PC-9 (cell line): Measurements from ENCODE around the gene AKR1C1. TPM values are rescaled to one million over a fixed set of nuclear protein-coding genes. Genes with fewer than 3 reads are reported as not detected.
A peak's percentile ranks its signal among the peaks of the same experiment; 100 is the strongest.
"Not testable (repeated sequence)": the region's sequence is repeated elsewhere in the genome, so short reads cannot be mapped to it uniquely, and the experiment has no call there.

Source experiments
- BruUV-seq: library from RNA; stranded (reverse); fragments of 400-500 nt; replicated peaks from 2 replicates; lab custom pipeline; 2021; lab: Mats Ljungman, UMichigan
- CTCF ChIA-PET: fragments of 300-600 bp; sonication (Branson Sonifier 250); formaldehyde crosslinking; loops from one replicate; lab custom pipeline; 2022; ENCODE audit warnings: antibody characterized with exemption; lab: Charles Lee
- POLR2A ChIA-PET: fragments of 300-600 bp; sonication (Branson Sonifier 250); formaldehyde crosslinking; loops from one replicate; lab custom pipeline; 2022; ENCODE audit warnings: antibody characterized with exemption; ENCODE audit not compliant: unreplicated experiment; lab: Charles Lee
- DNase-seq, 2 experiments: peaks; one replicate each; pipeline versions ENCODE4 v3.0.0 to v3.0.0-alpha.2; 2015 to 2022; ENCODE audit warnings: mixed read lengths in 1 of 2
- H2AFZ ChIP-seq: fragments of 200-600 bp; sonication (generic); 2 replicates; pipeline ENCODE4 v1.8.1; 2017; ENCODE audit warnings: antibody characterized with exemption
- H3F3A ChIP-seq: fragments of 200-600 bp; sonication (generic); 2 replicates; pipeline ENCODE4 v1.8.1; 2017; ENCODE audit warnings: antibody characterized with exemption, mild to moderate bottlenecking, low read depth; ENCODE audit not compliant: insufficient read depth
- H3K27ac ChIP-seq: fragments of 200-600 bp; sonication (generic); 2 replicates; pipeline ENCODE4 v1.6.1; 2016; ENCODE audit warnings: mixed run types
- H3K27me3 ChIP-seq: fragments of 200-600 bp; sonication (generic); 2 replicates; pipeline ENCODE4 v1.6.1; 2016; ENCODE audit warnings: low read depth, mixed run types; ENCODE audit not compliant: insufficient read depth
- H3K36me3 ChIP-seq: fragments of 200-600 bp; sonication (generic); 2 replicates; pipeline ENCODE4 v1.6.1; 2016; ENCODE audit warnings: low read depth, mixed run types
- H3K4me1 ChIP-seq: fragments of 200-600 bp; sonication (generic); replicated peaks from 2 replicates; pipeline ENCODE4 v1.6.1; 2016; ENCODE audit warnings: mixed run types; ENCODE audit not compliant: insufficient read depth
- H3K4me2 ChIP-seq: fragments of 200-600 bp; sonication (generic); 2 replicates; pipeline ENCODE4 v1.6.1; 2017; ENCODE audit warnings: mixed run types
- H3K4me3 ChIP-seq: fragments of 200-600 bp; sonication (generic); 2 replicates; pipeline ENCODE4 v1.6.1; 2016; ENCODE audit warnings: mixed run types
- H3K79me2 ChIP-seq: fragments of 200-600 bp; sonication (generic); 2 replicates; pipeline ENCODE4 v1.6.1; 2017; ENCODE audit warnings: low read depth, mixed run types
- H3K9me2 ChIP-seq: fragments of 200-600 bp; sonication (generic); 2 replicates; pipeline ENCODE4 v1.8.1; 2017; ENCODE audit warnings: mild to moderate bottlenecking; ENCODE audit not compliant: insufficient read depth
- H3K9me3 ChIP-seq: fragments of 200-600 bp; sonication (generic); 2 replicates; pipeline ENCODE4 v1.8.1; 2016; ENCODE audit warnings: low read depth; ENCODE audit not compliant: insufficient read depth
- H4K20me1 ChIP-seq: fragments of 200-600 bp; sonication (generic); 2 replicates; pipeline ENCODE4 v1.8.1; 2017; ENCODE audit not compliant: insufficient read depth
- CTCF ChIP-seq: fragments of 200-600 bp; sonication (generic); conservative IDR thresholded peaks from 2 replicates; pipeline ENCODE4 v1.6.1; 2017; ENCODE audit warnings: mixed run types, antibody characterized with exemption, mild to moderate bottlenecking, moderate library complexity
- EZH2 ChIP-seq: fragments of 200-600 bp; sonication (generic); IDR thresholded peaks from 2 replicates; pipeline ENCODE4 v1.8.0; 2017; ENCODE audit warnings: antibody characterized with exemption, low read depth
- intact Hi-C: fragments of 100-400 bp; cut with micrococcal nuclease; formaldehyde crosslinking; loops from one replicate; pipeline ENCODE4 v1.10.0; 2022; ENCODE audit not compliant: unreplicated experiment
- total RNA-seq: library from RNA; stranded (reverse); gene quantifications from 2 replicates; pipeline ENCODE4 v1.2.3, GENCODE V29; 2021

Gene AKR1C1
- total RNA-seq, 1 experiment from 2014 or later = 1,313 TPM

DNA sequence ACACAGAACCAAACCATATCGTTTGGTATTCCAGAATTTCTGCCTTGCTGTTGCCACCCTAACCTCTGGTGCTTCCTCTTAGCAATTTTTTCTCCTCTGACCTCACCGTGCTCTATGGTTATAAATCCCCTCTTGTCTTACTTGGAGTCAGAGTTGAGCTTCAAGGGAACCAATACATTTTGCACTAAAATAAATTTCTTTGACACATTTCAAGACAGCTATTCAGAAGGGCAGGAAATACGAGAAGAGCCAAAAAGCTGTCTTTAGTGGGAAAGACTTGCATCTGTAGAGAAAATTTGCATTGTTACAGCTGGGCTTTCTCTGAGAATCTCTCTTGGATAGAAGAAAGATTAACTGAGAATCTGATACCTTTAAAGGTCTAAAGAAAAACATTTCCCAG lies 54.9 kb downstream of the AKR1C1 start:
- peak overlapping the region; percentile 100 for H3K27ac ChIP-seq
- ChIA-PET CTCF (no interaction called here), POLR2A (interaction anchor here (1.1 to 1.2 kb wide), 2 partner anchors 75 to 274 kb away, joined by 4 to 15 read pairs; no protein-coding TSS in a partner anchor)
- no peaks in the 10 kb centered on the region; the same call in 1 of the 2 replicates for H3K9me2 ChIP-seq
- no TSS peak for BruUV-seq
- H3K4me2 ChIP-seq = peak overlapping the region; percentile 78
- H3K79me2 ChIP-seq = peaks cover 45% of the 10 kb centered on the region
- intact Hi-C loops = loop anchor here (10.0 kb wide), 2 partner anchors 367 to 417 kb away; no protein-coding TSS in a partner anchor
- no peak for DNase-seq
- no peaks in the 10 kb centered on the region for H3K36me3 ChIP-seq
- no peak for TF ChIP-seq EZH2
- no peak for TF ChIP-seq CTCF
- peaks cover 55% of the 10 kb centered on the region for H3F3A ChIP-seq
- peak overlapping the region; percentile 49 for H3K4me3 ChIP-seq
- peaks cover 78% of the 10 kb centered on the region for H3K4me1 ChIP-seq
- peaks cover 3% of the 10 kb centered on the region; the same call in 1 of the 2 replicates for H3K9me3 ChIP-seq
- no peak overlapping the region for H2AFZ ChIP-seq
- no peaks in the 10 kb centered on the region for H3K27me3 ChIP-seq
- no peaks in the 10 kb centered on the region for H4K20me1 ChIP-seq

- H3K9me3 ChIP-seq, H3K27me3 ChIP-seq, H2AFZ ChIP-seq, H3K4me3 ChIP-seq, H3K9me2 ChIP-seq, CTCF ChIA-PET, H4K20me1 ChIP-seq, BruUV-seq, H3K36me3 ChIP-seq: not testable (repeated sequence)
- Histone ChIP-seq H3K4me1 (peaks cover 78% of the 10 kb centered on the region), H3K79me2 (peaks cover 39% of the 10 kb centered on the region), H3K27ac (peak overlapping the region; percentile 100), H3F3A (peaks cover 52% of the 10 kb centered on the region), H3K4me2 (peak overlapping the region; percentile 78)
- peak; percentile 72 to 81 for DNase-seq
- POLR2A ChIA-PET = interaction anchor here (0.7 to 1.2 kb wide), 4 partner anchors 75 to 274 kb away, joined by 3 to 15 read pairs (median 4); partner anchors contain the start of gene AKR1C3
- intact Hi-C loops = loop anchor here (10.0 kb wide), 2 partner anchors 366 to 416 kb away; no protein-coding TSS in a partner anchor
These were observed 55.6 kb downstream of the AKR1C1 start for GRCh38 chr10:5018671-5019277.

DNA sequence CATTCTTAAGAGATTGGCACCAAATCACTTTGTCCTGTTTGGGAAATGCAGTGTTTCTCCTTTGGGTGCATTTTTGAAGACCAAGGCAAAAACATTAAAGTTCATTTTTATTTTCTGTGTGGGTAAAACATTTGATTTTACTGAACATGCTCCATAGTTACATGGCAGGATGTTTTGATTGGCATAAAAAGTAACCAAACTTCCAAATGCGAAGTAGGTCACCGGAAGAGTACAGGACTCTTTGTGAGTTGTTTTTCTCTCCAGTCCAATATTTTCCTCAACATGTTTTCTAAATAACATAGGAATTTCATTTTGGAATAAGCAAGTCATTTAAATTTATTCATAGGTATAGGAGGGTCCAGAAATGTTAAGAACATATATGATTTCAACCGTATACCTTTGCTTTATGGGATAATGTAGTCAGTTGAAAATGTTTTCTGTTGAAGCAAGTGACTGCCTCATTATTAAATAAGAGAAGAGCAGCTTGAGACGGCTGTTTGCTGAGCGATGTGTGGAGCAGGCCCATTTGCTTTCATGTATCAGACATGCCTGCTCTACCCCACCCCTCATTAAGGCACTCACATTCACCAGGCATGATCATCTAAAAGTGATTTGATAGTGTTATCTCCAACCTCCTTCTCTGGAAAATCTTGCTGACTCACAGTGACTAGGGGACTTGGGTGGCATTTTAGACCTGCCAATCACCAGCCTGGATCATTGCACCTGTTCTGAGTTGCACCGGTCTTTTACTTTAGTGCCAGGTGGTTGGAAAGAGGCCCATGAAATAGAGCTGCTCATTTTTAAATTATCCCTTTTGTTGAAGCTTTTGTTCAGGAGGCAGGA lies 56.8 kb downstream of the AKR1C1 start:
- not testable (repeated sequence) for BruUV-seq, H4K20me1 ChIP-seq, H3K36me3 ChIP-seq, H3K9me2 ChIP-seq, H3K27me3 ChIP-seq, H2AFZ ChIP-seq, H3K9me3 ChIP-seq
- POLR2A ChIA-PET = interaction anchor here (0.6 to 1.0 kb wide), 8 partner anchors 12 to 424 kb away, joined by 3 to 11 read pairs (median 4); partner anchors contain the start of gene AKR1C3
- intact Hi-C loops = loop anchor here (1.0 to 10.0 kb wide), 5 partner anchors 51 to 415 kb away; partner anchors contain the start of gene AKR1C3
- peaks cover 81% of the 10 kb centered on the region for H3K4me1 ChIP-seq
- peak; percentile 87 to 89 for DNase-seq
- H3F3A ChIP-seq = peaks cover 55% of the 10 kb centered on the region
- H3K4me2 ChIP-seq = peak overlapping the region; percentile 78
- CTCF ChIA-PET = interaction anchor here (0.6 to 0.9 kb wide), 3 partner anchors 76 to 364 kb away, joined by 3 to 4 read pairs (median 3); no protein-coding TSS in a partner anchor
- H3K27ac ChIP-seq = peak overlapping the region; percentile 100
- H3K4me3 ChIP-seq = peak overlapping the region; percentile 40; the same call in 1 of the 2 replicates
- peaks cover 28% of the 10 kb centered on the region for H3K79me2 ChIP-seq

- H2AFZ ChIP-seq, H3K4me3 ChIP-seq, H3K36me3 ChIP-seq, BruUV-seq, CTCF ChIA-PET, H3K9me3 ChIP-seq, H3K9me2 ChIP-seq, POLR2A ChIA-PET, H4K20me1 ChIP-seq, H3K27me3 ChIP-seq: not testable (repeated sequence)
- Histone ChIP-seq H3K27ac (peak overlapping the region; percentile 100), H3K4me1 (peaks cover 90% of the 10 kb centered on the region), H3F3A (peaks cover 69% of the 10 kb centered on the region), H3K79me2 (peaks cover 11% of the 10 kb centered on the region), H3K4me2 (peak overlapping the region; percentile 78)
- intact Hi-C loops = loop anchor here (2.0 kb wide), 1 partner anchor 49 kb away; no protein-coding TSS in a partner anchor
- DNase-seq = peak; percentile 37 to 56
These were observed 58.5 kb downstream of the AKR1C1 start for GRCh38 chr10:5021624-5022290.
